ENCODE measurements around the gene SLC30A7.
"Not testable (repeated sequence)": the region's sequence is repeated elsewhere in the genome, so short reads cannot be mapped to it uniquely, and the experiment has no call there.

Gene SLC30A7

GRCh38 chr1:100895540-100896480, at the start of gene SLC30A7:
Gene SLC30A7 (plus strand): TSS chr1:100896090. CDS start chr1:100896263, 173 bp downstream.
- DNase-seq (ENCODE audit: low spot score): peak; percentile 92

- DNase-seq (ENCODE audit: low spot score): no peak
These were observed 48.4 kb upstream of the SLC30A7 start for GRCh38 chr1:100847361-100848082.

- DNase-seq (ENCODE audit: low spot score): no peak
These were observed 44.2 kb upstream of the SLC30A7 start for GRCh38 chr1:100851726-100852125.

- DNase-seq (ENCODE audit: low spot score): no peak
These were observed 42.9 kb upstream of the SLC30A7 start for GRCh38 chr1:100852976-100853375.

GRCh38 chr1:100855116-100855515, 40.8 kb upstream of the SLC30A7 start:
- DNase-seq (ENCODE audit: low spot score): not testable (repeated sequence)

- peak; percentile 18 for DNase-seq (ENCODE audit: low spot score)
These were observed 35.4 kb upstream of the SLC30A7 start for GRCh38 chr1:100860397-100860991.

- DNase-seq (ENCODE audit: low spot score): no peak
These were observed 34.5 kb upstream of the SLC30A7 start for GRCh38 chr1:100861379-100861778.

- DNase-seq (ENCODE audit: low spot score): no peak
These were observed 33.3 kb upstream of the SLC30A7 start for GRCh38 chr1:100862591-100862990.

GRCh38 chr1:100866041-100866900, 29.6 kb upstream of the SLC30A7 start:
- peak; percentile 67 for DNase-seq (ENCODE audit: low spot score)

- DNase-seq (ENCODE audit: low spot score): no peak
These were observed 29.0 kb upstream of the SLC30A7 start for GRCh38 chr1:100866901-100867206.

GRCh38 chr1:100868364-100868995, 27.4 kb upstream of the SLC30A7 start:
- DNase-seq (ENCODE audit: low spot score): peak; percentile 61

- DNase-seq (ENCODE audit: low spot score): no peak
These were observed 25.9 kb upstream of the SLC30A7 start for GRCh38 chr1:100869996-100870395.

- no peak for DNase-seq (ENCODE audit: low spot score)
These were observed 21.5 kb upstream of the SLC30A7 start for GRCh38 chr1:100874433-100874832.

- DNase-seq (ENCODE audit: low spot score): no peak
These were observed 20.7 kb upstream of the SLC30A7 start for GRCh38 chr1:100875228-100875627.

GRCh38 chr1:100876291-100876690, 19.6 kb upstream of the SLC30A7 start:
- no peak for DNase-seq (ENCODE audit: low spot score)

GRCh38 chr1:100879422-100879821, 16.5 kb upstream of the SLC30A7 start:
- no peak for DNase-seq (ENCODE audit: low spot score)

GRCh38 chr1:100881687-100882086, 14.2 kb upstream of the SLC30A7 start:
- DNase-seq (ENCODE audit: low spot score): no peak

GRCh38 chr1:100882698-100883097, 13.2 kb upstream of the SLC30A7 start:
- no peak for DNase-seq (ENCODE audit: low spot score)

- peak; percentile 83 for DNase-seq (ENCODE audit: low spot score)
These were observed 11.9 kb upstream of the SLC30A7 start for GRCh38 chr1:100883963-100884362.

- not testable (repeated sequence) for DNase-seq (ENCODE audit: low spot score)
These were observed 6.9 kb upstream of the SLC30A7 start for GRCh38 chr1:100889007-100889406.

GRCh38 chr1:100889869-100890482, 5.9 kb upstream of the SLC30A7 start:
- not testable (repeated sequence) for DNase-seq (ENCODE audit: low spot score)
